Measurements from ENCODE around the gene YBX1.
A peak's percentile ranks its signal among the peaks of the same experiment; 100 is the strongest.

Gene YBX1

GRCh38 chr1:42753070-42753469, 70.9 kb downstream of the YBX1 start:
- no peak overlapping the region for H2AFZ ChIP-seq (ENCODE audit: low read depth, low read length)
- no peak overlapping the region for H3K27ac ChIP-seq (ENCODE audit: low read length, poor library complexity, severe bottlenecking)
- peaks cover 73 to 84% of the 10 kb centered on the region in 2 experiments for H3K36me3 ChIP-seq (ENCODE audit: control insufficient read depth in 1 of 2, insufficient read depth in 2 of 2, low read depth in 1 of 2, low read length in 2 of 2)
- no peak overlapping the region for H3K4me2 ChIP-seq (ENCODE audit: low read length, poor library complexity, severe bottlenecking)
- no peak overlapping the region for H4K8ac ChIP-seq (ENCODE audit: low read length)
- peak; percentile 17 for DNase-seq
- no peak overlapping the region for H2AK5ac ChIP-seq (ENCODE audit: low read length, severe bottlenecking)
- H2BK120ac ChIP-seq (ENCODE audit: low read depth, low read length), result no peak overlapping the region
- no peaks in the 10 kb centered on the region for H3K27me3 ChIP-seq (ENCODE audit: control insufficient read depth in 1 of 2, insufficient read depth in 1 of 2, low read length in 2 of 2)
- no peak overlapping the region for H3K14ac ChIP-seq (ENCODE audit: low read length in 2 of 2)
- H3K79me1 ChIP-seq (replicated peaks; ENCODE audit: low read length, poor library complexity, severe bottlenecking), result peaks cover 34% of the 10 kb centered on the region
- H2BK15ac ChIP-seq (ENCODE audit: low read depth, poor library complexity, severe bottlenecking), result no peak overlapping the region
- H4K91ac ChIP-seq (ENCODE audit: low read length), result no peak overlapping the region
- H3K23ac ChIP-seq (ENCODE audit: low read length in 2 of 2), result no peak overlapping the region
- no peak overlapping the region for H3K4ac ChIP-seq (ENCODE audit: low read depth in 1 of 2, low read length in 2 of 2)
- no CpG with 5 or more reads among the region's 1 CpG for WGBS
- no peak overlapping the region for H3K4me3 ChIP-seq (ENCODE audit: insufficient read depth in 1 of 2, low read depth in 1 of 2, low read length in 2 of 2)
- H3K9me3 ChIP-seq (ENCODE audit: control insufficient read depth, low read length), result no peaks in the 10 kb centered on the region
- H2BK12ac ChIP-seq (ENCODE audit: low read length in 2 of 2), result no peak overlapping the region
- H2BK5ac ChIP-seq (ENCODE audit: low read depth, low read length, poor library complexity, severe bottlenecking), result no peak overlapping the region
- no peaks in the 10 kb centered on the region for H3K4me1 ChIP-seq (ENCODE audit: control insufficient read depth, insufficient read depth, low read depth, low read length)
- no peak overlapping the region for H3K18ac ChIP-seq (ENCODE audit: low read depth in 1 of 2, low read length in 2 of 2)
- peak overlapping the region; percentile 56 for H3K9ac ChIP-seq (ENCODE audit: low read length)
